D721Med (cell line): ENCODE measurements around the gene MASTL.
"Not testable (repeated sequence)": the region's sequence is repeated elsewhere in the genome, so short reads cannot be mapped to it uniquely, and the experiment has no call there.

Experiments used
- DNase-seq: peaks from one replicate; pipeline ENCODE4 v3.0.0; 2011; ENCODE audit warnings: low spot score; ENCODE audit not compliant: insufficient read length
- FAIRE-seq: peaks from 2 replicates; lab custom pipeline; 2011; peaks lifted over from hg19 to GRCh38; lab: Jason Lieb, UNC
- TF ChIP-seq, protein P1 (sequence below): IDR thresholded peaks from 2 replicates; pipeline ENCODE4 v1.5.1; 2012; ENCODE audit warnings: mild to moderate bottlenecking, control low read depth; ENCODE audit not compliant: insufficient read depth; ENCODE audit errors: missing control alignments

The MASTL gene

DNA sequence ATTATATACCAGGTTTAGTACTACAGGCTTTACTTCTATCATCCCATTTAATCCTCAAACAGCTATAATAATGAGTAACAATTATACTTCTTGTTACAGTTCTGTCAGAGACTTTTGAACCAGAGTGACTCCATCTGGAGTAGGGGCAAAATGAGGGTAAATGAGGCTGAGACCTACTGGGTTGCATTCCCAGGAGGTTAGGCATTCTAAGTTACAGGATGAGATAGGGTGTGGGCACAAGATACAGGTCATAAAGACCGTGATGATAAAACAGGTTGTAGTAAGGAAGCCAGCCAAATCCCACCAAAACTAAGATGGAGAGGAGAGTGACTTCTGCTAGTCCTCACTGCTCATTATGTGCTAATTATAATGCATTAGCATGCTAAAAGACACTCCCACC, 4.9 kb upstream of the MASTL start:
- no peak for DNase-seq
- TF ChIP-seq, protein P1, sequence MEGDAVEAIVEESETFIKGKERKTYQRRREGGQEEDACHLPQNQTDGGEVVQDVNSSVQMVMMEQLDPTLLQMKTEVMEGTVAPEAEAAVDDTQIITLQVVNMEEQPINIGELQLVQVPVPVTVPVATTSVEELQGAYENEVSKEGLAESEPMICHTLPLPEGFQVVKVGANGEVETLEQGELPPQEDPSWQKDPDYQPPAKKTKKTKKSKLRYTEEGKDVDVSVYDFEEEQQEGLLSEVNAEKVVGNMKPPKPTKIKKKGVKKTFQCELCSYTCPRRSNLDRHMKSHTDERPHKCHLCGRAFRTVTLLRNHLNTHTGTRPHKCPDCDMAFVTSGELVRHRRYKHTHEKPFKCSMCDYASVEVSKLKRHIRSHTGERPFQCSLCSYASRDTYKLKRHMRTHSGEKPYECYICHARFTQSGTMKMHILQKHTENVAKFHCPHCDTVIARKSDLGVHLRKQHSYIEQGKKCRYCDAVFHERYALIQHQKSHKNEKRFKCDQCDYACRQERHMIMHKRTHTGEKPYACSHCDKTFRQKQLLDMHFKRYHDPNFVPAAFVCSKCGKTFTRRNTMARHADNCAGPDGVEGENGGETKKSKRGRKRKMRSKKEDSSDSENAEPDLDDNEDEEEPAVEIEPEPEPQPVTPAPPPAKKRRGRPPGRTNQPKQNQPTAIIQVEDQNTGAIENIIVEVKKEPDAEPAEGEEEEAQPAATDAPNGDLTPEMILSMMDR: no peak
- FAIRE-seq: no peak

DNA sequence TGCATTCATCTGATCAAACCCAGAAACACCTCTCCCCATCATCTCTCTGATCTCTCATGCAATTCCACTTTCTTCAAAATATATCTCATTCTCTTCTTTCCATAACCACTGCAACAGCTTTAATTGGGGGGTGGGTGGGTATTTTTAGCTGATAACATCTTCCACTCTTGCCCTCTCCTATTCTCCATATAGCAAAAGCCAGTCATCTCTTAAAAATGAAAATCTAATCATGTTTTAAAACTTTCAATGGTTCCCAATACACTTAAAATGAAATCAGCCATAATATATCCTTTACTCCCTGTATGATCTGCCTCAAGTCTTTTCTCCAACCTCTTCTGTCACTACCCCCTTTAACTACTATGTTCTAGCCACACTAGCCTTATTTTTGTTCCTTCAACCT, 2.5 kb upstream of the MASTL start:
- FAIRE-seq (no peak), DNase-seq (no peak)
- TF ChIP-seq, protein P1: no peak

DNA sequence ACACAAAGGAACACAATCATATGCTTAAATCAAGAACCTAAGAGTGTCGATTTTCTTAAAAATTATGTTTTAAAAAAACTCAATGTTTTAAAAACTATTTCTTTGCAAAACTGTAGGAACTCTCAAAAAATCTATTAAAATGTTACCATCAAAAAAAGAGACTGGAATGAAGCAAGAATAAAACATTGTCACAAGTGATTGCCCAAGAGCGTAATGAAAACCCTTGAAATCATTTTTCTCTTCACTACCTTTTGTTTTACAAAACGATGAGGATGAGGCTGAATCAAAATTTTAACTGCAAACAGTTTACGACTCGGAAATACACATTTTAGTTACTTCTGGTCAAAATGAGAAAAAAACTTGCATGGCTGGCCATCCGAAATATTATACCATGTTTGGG, 1.8 kb upstream of the MASTL start:
- no peak for FAIRE-seq
- TF ChIP-seq, protein P1: no peak
- no peak for DNase-seq

DNA sequence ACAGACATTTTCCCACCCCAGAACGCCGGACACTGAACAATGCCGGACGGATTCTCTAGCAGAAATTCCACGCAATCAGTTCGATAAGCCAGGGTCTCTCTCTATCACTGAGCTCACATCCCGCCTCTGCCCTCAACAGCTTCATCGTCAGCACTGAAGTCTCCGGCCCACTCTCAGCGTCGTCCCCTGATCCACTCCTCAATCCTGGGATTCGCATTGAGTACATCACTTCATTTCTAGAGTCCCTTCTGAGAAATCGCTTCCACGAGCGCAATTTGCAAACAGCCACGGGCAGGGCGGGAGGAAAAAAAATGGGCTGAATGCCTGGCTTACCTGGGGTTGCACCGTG, 1.3 kb upstream of the MASTL start:
- DNase-seq (no peak), FAIRE-seq (no peak)
- TF ChIP-seq, protein P1: no peak

DNA sequence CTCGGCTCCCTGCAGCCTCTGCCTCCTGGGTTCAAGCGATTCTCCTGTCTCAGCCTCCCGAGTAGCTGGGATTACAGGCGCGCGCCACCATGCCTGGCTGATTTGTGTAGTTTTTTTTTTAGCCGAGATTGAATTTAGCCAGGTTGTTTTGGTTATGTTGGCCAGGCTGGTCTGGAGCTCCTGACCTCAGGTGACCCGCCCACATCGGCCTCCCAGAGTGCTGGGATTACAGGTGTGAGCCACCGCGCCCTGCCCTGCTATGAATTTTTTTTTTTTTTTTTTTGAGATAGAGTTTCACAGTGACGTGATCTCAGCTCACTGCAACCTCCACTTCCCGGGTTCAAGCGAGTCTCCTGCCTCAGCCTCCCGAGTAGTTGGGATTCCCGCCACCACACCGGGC, 1.4 kb downstream of the MASTL start:
- DNase-seq, FAIRE-seq: not testable (repeated sequence)

DNA sequence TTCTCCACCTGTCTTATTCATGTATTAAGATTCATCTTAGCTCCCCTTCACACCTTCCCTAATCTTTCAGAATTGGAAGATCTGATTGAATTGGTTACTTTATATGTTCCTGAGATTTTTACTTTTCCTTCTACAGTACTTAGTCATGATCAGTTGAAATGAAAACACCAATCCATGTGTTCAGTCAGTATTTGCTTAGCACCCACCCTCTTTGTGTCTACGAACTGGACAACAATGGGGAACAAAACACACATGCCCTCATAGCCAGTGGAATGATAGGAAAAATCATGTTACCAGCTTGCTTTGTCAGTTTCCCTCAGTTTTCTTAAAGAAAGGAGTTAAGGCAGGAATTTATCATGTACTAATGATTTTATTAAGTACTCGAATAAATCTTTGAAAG, 2.0 kb downstream of the MASTL start:
- DNase-seq: no peak
- FAIRE-seq: no peak
- TF ChIP-seq, protein P1: no peak

DNA sequence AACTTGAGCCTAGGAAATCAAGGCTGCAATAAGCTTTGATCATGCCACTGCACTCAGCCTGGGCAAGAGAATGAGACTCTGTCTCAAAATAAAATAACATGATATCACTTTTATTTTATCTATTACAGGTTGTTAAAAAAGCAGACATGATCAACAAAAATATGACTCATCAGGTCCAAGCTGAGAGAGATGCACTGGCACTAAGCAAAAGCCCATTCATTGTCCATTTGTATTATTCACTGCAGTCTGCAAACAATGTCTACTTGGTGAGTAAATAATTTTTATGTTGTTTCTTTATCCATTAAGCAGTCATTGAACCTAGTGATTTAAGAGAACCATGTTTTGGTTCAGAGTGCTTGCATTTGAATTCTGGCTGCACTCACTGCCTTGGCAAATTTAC, 3.3 kb downstream of the MASTL start:
- FAIRE-seq: no peak
- TF ChIP-seq, protein P1: no peak
- DNase-seq: no peak

DNA sequence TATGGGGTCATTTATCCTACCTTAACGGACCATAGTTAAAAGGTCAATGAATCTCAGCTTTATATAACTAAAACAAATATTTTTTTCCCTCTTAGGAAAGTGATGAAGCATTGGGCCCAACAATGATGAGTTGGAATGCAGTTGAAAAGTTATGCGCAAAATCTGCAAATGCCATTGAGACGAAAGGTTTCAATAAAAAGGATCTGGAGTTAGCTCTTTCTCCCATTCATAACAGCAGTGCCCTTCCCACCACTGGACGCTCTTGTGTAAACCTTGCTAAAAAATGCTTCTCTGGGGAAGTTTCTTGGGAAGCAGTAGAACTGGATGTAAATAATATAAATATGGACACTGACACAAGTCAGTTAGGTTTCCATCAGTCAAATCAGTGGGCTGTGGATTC, 14.7 kb downstream of the MASTL start:
- TF ChIP-seq, protein P1: no peak
- DNase-seq (no peak), FAIRE-seq (no peak)
